ENCODE data around the gene ZNF835.
"Not testable (repeated sequence)": the region's sequence is repeated elsewhere in the genome, so short reads cannot be mapped to it uniquely, and the experiment has no call there.

The ZNF835 gene

DNA sequence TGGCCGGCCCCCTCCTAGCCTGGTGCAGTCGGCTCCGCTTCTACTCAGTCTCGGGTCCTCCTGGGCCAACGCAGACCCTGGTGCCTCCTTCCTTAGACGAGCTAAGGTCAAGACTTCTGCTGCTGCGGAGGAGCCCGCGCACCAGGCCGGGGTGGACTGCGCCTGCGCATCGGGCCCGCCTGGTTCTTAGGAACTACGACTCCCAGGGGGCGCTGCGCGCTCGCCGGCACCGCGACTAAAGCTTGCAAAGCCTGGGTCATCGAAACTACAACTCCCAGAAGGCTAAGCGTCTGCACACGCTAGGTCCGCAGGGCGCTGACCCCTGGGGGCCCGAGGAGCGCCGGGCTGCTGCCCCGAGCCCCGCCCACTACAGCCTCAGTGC, at the start of gene ZNF835:
Gene ZNF835, minus strand, starts transcription at position 145 of the 382 bp plus-strand sequence. CDS start 6,559 bp downstream, outside the sequence.
- no peak for DNase-seq

DNA sequence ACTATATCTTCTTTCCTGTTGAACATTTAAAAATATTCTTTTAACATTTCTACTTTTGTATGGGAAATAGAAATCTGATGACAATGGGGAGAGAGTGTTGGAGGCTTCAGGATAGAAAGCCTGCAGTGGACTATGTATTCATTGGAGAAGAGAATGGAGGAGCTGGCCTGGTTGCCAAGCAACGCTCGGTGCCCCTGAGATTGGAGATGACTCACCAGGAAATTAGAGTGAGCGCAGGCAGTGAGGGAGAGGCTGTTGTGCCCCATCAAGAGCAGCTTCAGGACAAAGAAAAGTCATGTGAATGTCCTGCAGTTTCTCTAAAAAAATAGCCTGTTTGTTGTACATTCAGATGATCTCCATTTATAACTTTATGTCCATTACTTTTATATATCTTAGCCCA, 48.7 kb upstream of the ZNF835 start:
- no peak for DNase-seq

DNA sequence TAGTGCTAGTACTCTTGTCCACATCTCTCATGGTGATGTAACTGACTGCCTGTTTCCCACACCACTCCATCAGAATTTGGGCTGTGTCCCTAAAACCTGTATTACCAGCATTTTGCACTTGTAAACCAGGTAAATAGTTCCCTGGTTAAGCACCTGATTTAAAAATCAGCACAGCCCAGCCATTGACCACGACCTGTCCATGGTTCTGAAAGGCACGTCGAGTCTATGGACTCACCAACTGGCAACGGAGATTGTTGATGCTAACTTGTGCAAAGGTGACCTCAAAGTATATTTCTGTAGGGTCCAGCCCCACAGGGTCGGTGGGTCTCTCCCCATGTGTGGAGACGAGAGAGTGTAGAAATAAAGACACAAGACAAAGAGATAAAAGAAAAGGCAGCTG, 46.7 kb upstream of the ZNF835 start:
- DNase-seq = no peak

DNA sequence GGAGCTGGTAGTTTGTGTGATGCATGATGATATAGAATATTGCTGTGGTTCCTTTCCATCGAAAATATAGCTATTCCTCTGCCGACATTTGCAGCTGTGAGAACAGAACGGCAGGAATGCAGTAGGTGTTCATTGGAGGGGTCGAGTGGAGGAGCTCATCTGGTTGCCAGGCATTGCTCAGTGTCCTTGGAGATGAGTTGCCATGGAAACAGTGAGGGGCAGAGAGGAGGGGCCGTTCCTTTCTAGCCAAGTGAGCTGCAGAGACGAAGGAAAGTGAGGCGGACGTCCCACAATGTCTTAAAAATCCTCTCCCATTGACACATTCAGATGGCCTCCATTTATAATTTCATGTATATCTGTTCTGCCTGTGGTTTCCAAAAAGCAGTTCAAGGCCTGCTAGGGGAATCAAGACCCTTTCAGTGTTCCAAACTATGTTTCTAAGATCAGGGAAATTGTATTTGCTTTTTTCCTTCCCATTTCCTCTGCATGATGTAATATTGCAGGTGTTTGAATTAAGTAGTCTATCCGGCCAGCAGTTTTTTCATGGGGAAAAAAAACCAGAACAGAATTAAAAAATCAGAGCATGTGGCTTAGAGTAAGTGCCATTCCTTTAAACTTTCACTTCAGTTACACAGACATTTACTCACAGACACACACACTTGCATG, 41.2 kb upstream of the ZNF835 start:
- no peak for DNase-seq

DNA sequence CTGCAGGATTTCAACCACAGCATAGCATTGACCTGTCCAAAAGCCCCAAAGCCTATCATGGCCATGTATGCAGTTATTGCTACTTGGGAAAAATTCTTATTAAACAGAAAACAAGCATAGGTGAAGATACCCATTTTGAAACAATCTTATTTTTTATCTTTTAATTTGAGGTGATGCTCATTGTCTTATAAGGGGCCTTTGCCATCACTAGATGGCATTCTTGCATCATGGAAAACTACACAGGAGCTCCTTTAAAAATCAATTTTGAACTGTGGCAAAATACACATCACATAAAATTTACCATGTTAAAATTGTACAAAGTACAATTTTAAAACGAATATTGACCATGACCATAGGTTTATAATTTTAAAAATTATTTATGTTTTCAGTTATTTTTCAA, 38.9 kb upstream of the ZNF835 start:
- DNase-seq = no peak

DNA sequence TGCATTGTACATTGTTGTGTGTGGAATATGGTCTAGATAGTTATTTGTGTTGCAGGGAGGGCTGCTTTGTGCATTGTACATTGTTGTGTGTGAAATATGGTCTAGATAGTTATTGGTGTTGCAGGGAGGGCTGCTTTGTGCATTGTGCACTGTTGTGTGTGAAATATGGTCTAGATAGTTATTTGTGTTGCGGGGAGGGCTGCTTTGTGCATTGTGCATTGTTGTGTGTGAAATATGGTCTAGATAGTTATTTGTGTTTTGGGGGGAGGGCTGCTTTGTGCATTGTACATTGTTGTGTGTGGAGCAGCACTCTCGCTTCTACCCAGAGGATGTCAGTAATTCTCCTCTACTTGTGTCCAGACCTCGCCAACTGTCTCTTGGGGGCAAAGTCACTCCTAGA, 36.3 kb upstream of the ZNF835 start:
- DNase-seq = no peak

DNA sequence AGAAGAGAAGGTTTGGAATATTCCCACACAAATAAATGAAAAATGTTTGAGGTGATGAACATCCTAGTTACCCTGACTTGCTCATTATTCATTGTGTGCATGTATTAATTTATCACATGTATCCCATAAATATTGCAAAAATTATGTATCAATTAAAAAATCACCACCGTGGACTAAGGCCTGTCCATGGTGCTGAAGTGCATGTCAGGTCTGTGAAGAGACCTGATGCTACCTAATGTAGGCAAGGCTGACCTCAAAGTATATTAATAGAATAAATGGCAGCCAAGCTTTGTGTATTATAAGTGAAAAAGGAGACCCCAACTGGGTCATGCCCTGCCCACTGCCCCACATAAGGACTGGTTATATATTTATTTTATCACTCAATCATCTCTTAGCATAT, 34.4 kb upstream of the ZNF835 start:
- DNase-seq = no peak

DNA sequence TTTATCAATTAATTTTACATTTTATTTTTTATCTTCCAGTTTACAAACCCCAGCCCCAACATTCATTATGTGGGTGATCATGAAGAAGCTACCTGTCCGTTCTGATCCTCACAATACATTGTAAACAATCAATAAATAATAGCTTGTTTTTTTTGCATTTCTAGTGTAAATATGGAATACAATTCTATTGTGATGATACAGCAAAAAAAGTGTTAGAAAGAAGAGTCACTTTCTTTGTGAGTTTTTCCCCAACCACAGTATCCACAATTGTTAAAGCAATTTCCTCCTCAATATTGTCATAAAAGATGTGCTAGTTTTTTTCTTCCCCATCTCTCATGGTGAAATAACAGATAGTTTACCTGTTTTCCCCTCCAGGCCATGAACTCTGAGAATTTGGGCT, 30.3 kb upstream of the ZNF835 start:
- DNase-seq = no peak

DNA sequence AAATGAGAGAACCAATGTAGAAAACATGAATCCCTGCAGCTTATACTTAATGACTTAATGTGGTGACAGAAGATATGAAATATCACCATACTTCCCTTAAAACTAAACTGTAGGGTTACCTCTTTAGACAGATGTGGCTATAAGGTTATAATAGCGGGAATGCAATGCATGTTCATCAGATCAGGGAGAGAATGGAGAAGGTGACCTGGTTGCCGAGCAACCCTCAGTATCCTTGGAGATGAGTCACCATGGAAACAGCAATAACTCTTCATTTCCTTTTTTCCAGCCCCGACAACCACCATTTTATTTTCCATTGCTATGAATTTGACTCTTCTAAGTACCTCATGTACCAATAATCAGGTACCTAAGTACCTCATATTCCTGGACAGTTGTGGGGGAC, 28.0 kb upstream of the ZNF835 start:
- DNase-seq = no peak

DNA sequence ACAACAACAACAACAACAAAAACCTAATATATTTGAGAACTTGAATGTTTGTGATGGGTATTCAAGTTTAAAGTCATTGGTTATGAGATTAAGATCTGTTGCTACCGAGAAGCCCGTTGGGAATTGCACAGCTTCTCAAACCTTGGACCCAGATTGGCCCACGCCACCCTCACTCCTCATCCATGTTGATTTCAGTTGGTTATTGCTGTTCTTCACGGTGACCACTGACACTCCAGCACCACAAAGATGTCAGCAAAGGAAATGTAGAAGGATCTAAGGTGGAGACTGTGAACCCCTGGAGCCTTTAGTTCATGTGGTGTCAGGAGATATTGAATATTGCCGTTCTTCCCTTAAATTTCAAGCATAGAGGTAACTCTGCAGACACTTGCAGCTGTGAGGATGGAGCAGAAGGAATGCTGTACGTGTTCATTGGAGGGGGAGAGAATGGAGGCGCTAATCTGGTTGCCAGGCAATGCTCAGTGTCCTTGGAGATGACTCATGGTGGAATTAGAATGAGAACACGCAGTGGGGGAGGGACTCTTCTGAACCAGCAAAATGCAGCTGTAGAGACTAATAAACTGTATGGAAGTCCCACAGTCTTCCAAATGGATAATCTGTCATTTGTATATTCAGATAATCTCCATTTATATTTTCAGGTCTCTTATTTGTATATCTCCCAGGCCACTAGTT, 20.8 kb upstream of the ZNF835 start:
- no peak for DNase-seq

DNA sequence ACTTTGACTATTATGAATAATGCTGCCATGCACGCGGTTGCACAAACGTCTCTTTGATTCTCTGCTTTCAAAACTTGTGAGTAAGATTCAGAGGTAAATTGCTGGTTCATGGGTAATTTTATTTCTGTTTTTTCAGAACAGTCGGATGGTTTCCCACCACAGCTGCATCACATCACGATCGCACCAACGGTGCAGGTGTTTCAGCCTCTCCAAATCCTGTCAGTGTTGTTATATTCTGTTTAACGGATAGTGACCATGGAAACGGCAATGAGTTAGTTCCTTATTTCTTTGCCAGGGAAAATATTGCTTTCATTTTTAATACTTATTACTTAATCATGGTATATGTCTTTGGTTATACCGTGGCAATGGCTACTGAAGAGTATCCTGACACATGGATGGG, 19.1 kb upstream of the ZNF835 start:
- DNase-seq = no peak

DNA sequence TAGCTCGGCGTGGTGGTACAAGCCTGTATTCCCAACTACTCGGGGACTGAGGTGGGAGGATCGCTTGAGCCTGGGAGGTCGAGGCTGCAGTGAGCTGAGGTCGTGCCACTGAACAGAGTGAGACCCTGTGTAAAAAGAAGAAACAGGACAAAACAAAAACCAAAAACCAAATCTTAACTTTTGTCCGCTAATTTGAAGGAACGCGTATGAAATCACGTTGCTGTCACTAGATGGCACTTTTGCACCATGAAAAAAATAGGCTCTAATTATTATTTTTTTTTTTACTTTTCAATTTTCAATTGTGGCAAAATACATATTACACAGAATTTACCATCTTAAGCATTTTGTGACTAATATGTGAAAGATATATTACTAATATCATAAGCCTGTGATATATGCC, 17.6 kb upstream of the ZNF835 start:
- no peak for DNase-seq

DNA sequence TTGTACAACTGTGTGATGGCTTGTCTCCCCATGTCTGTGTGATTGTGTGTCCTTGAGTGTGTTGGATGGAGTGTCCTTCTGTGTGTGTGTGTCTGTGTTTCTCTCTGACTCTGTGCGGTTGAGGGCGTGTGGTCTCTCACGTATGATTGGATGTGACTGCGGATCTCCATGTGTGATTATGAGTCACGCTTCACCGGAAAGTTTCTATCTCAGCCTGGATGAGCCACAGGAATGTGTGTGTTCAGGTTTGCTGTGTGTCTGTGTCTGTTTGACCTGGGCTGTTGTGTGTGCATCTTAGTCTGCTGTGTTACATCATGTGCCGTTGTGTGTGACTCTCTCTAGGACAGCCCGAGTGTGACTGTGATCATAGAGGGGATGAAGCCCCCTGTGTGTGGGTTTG, 15.5 kb upstream of the ZNF835 start:
- DNase-seq = no peak

DNA sequence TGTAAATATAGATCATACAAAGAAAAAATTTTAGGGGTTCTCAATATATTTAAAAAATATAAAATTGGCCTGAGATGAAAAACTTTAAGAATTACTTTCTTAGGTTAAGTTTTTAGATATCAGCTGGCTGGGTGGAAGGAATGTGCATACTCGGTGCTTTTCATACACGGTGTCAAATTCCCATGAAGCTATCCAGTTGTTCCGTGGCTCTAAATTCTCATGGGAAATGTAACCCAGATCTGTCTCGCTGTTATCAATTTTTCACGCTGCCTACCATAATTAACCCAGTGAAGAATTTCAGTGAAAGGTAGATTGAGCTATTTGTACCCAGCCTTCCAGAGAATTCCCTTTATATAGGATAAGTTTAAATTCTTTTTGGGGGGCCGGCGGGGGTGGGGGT, 11.6 kb upstream of the ZNF835 start:
- no peak for DNase-seq

DNA sequence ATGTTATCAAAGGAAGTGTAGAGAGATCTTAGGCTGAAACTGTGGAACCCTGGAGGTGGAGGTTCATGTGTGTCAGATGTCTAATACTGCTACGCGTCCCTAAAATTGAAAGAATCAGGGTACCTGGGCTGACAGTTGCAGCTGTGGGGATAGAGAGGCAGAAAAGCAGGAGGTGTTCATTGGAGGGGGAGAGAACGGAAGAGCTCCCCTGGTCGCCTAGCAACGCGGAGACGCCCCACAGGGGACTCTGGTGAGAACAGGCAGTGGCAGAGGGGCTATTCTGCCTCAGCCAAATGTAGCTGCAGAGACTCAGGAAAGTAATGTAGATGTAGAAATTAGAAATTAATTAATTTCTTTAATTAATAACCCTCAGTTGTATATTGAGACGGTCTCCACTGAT, 10.1 kb upstream of the ZNF835 start:
- no peak for DNase-seq

DNA sequence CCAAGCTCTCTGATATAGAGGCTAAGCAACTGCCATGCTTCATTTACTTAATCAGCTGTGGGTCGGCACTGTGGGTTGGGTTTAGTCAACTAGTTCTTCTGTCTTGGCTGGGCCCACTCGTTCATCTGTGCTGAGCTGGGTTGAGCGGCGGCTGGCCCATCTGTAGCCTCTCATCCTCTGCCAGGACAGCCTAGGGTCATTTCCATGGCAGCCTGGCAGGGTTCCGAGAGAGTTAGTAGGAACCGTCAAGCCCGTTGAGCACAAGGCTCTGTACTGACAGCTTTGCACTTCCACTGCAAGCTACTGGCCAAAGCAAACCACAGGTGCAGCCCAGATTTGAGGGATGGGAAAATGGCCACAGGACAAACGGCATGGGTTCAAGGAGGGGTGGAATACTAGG, 6.6 kb upstream of the ZNF835 start:
- DNase-seq = no peak

DNA sequence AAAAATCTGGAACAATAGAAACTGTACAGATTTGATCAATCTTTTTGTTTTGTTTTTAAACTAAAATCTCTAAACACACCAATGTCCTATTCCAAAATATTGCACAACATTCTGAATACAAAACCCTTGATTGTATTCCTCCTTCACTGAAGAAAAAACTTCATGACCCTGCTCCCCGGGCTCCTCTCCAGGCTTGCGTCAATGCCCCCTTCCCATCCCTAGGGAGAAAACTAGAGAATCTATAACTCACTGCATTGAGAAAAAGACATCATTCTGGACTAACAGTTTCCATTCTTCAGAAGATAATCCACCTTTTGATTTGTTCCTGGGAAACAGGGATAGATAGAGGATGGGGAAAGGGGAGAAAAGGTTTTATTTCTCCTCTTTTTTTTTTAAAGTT, 1.1 kb upstream of the ZNF835 start:
- DNase-seq = not testable (repeated sequence)

DNA sequence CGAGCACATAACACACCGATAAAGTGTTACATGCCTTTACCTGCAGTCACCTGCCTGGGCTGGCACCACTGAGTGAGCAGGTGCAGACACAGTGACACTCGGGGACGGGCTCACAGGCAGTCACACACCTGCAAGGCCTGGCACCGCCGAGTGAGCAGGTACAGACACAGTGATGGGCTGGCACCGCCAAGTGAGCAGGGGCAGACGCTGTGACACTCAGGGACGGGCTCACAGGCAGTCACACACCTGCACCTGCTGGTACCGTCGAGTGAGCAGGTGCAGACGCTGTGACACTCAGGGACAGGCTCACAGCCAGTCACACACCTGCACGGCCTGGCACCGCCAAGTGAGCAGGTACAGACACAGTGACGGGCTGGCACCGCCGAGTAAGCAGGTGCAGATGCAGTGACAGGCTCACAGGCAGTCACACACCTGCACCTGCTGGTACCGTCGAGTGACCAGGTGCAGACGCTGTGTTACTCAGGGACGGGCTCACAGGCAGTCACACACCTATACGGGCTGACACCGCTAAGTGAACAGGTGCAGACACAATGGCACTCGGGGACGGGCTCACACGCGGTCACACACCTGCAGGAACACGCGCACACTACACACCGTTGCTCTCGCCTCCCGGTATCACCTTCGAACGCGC, 470 bp downstream of the ZNF835 start:
- DNase-seq = no peak

DNA sequence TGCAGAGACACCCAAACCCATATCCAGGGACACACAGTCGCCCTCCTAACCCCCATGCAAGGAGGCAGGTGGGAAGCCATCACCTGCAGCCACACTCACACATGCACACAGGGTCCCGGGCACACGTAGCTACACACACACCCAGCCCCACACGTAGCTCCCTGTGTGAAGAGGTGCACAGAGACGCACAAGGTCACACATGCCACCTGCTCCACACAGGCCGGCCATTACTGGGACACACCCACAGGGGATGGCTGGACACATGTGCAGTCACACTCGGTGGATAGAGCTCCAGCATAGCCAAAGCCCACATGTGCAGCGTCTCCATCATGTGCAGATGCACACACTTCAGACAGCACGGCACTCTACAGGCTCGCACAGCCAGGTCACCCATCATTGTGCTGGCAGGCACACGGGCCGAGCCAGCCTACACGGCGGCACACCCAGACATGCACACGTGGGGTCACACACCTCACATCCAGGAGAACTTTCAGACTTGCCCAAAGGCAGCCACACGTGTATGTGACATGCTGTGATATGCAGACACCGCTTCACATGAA, 1.1 kb downstream of the ZNF835 start:
- no peak for DNase-seq

DNA sequence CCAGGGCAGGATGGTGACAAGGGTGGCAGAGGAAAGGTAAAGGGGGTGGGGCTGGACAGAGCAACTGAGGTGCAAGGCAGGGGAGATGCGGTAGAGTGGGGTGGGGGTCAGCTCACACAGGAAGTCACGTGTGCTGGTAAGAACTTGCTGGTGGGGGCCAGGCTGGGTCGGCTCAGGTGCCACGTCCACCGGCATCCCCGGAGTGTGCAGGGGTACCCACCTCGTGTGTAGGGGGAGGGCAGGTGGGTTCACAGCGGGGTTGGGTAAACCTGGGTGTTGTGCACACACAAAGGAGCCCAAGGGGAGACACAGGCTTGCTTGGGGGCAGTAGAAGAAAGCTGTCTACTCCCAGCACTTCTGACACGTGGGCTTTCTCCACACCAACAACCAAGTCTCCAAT, 2.9 kb downstream of the ZNF835 start:
- no peak for DNase-seq

DNA sequence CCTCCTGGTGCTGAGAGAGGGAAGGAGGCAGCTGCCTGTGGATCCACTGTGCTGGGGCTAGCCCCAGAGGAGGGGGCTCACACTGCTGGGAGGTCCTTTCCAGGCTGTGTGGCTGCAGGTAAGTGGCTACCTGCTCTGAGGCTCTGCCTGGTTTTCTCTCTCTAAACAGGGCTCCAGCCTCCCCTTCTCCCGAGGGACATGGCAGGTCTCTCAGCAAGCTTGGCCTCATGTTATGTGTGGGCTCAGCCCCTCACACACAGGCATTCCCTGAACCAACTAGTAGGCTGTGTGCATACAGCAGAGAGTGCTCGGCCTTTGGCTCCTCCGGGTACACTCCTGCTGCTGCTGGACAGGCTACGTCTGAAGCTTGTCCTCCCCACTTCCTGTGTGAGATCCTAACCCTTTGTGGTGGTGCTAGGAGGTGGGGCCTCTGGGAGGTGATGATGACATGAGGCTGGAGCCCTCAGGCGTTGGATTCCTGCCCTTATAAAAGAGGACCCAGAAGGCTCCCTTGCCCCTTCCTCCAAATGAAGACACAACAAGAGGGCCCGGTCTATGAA, 4.2 kb downstream of the ZNF835 start:
- DNase-seq = no peak

DNA sequence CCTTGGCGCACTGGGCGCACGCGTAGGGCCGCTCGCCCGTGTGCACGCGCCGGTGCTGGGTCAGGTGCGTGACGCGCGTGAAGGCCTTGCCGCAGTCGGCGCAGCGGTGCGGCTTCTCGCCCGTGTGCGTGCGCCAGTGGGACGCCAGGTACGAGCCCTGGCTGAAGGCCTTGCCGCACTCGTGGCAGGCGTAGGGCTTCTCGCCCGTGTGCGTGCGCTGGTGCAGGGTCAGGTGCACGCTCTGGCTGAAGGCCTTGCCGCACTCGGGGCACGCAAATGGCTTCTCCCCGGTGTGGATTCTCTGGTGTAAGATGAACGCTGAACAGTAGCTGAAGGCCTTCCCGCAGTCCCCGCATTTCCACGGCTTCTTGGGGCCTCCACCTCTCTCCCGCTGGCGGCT, 7.0 kb downstream of the ZNF835 start:
- no peak for DNase-seq

DNA sequence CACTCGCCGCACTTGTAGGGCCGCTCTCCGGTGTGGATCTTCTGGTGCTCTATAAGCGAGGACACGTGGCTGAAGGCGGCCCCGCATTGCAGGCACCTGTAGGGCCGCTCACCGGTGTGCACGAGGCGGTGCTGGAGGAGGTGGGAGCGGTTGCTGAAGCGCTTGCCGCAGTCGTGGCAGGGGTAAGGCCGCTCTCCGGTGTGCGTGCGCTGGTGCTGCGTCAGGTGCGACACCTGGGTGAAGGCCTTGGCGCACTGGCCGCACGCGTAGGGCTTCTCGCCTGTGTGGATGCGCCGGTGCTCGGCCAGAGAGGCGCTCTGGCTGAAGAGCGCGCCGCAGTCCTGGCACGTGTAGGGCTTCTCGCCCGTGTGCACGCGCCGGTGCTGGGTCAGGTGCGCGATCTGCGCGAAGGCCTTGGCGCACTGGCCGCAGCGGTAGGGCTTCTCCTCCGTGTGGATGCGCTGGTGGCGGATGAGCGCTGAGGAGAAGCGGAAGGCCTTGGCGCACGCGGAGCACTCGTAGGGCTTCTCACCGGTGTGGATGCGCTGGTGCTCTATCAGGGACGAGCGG, 7.5 kb downstream of the ZNF835 start:
- no peak for DNase-seq

DNA sequence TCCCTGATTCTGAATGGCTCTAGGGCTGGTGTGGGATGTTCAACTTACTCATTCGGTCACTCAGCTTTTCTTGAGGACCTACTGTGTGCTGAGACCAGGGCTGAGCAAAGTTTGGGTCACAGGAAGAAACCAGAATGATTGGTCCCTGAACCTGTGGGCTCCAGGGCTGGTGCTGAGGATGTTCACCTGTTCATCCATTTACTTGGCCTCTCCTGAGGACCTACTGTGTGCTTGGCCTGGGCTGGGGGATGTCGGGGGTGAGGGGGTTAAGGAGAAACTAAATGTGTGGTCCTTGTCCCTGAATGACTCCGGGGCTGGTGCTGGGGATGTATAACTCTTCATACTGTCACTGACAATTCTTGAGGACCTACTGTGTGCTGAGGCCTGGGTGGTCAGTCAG, 10.3 kb downstream of the ZNF835 start:
- no peak for DNase-seq
